Upper lobe of right lung (tissue), 1 donor: Measurements from ENCODE around the gene RHBDD2. TPM values are rescaled to one million over a fixed set of nuclear protein-coding genes. Genes with fewer than 3 reads are reported as not detected.
"Not testable (repeated sequence)": the region's sequence is repeated elsewhere in the genome, so short reads cannot be mapped to it uniquely, and the experiment has no call there.

Experiments
- ATAC-seq: fragments of 200-7000 bp; cut with Tn5 transposase; one replicate; pipeline ENCODE4 v1.9.1; 2020; ENCODE audit warnings: mild to moderate bottlenecking, moderate library complexity
- DNase-seq: peaks from one replicate; pipeline ENCODE4 v3.0.0-alpha.2; 2020
- H3K27ac ChIP-seq: fragments of 200-600 bp; one replicate; pipeline ENCODE4 v1.8.0; 2022
- H3K27me3 ChIP-seq: fragments of 200-600 bp; one replicate; pipeline ENCODE4 v1.8.0; 2022; ENCODE audit warnings: mild to moderate bottlenecking
- H3K36me3 ChIP-seq: fragments of 200-600 bp; one replicate; pipeline ENCODE4 v1.8.0; 2022
- H3K4me1 ChIP-seq: fragments of 200-600 bp; one replicate; pipeline ENCODE4 v1.8.0; 2022
- H3K4me3 ChIP-seq: fragments of 200-600 bp; one replicate; pipeline ENCODE4 v1.8.0; 2022; ENCODE audit warnings: mild to moderate bottlenecking
- H3K9me3 ChIP-seq: fragments of 200-600 bp; one replicate; pipeline ENCODE4 v1.8.0; 2022
- CTCF ChIP-seq: fragments of 200-600 bp; IDR thresholded peaks from one replicate; pipeline ENCODE4 v1.8.0; 2022; ENCODE audit warnings: antibody characterized with exemption
- intact Hi-C: fragments of 100-400 bp; cut with DNase I; formaldehyde crosslinking; loops from one replicate; pipeline ENCODE4 v1.11.0; 2022
- total RNA-seq: library from RNA; stranded (reverse); fragmentation: NEBNext Ultra II Directional; extraction: Animal tissue kit (Norgen Biotek cat#: 25700); gene quantifications from one replicate; pipeline ENCODE4 v1.2.1, GENCODE V29; 2021
- donor health status: DM: no; HTN: yes; CAD: no; lungs with severe emphysema.

The RHBDD2 gene
- total RNA-seq, 1 donor from 2014 or later: 68.6 TPM

GRCh38 chr7:75861636-75862035, 17.2 kb upstream of the RHBDD2 start:
- Histone ChIP-seq H3K4me3 (no peak overlapping the region), H3K9me3 (no peaks in the 10 kb centered on the region), H3K27me3 (no peaks in the 10 kb centered on the region), H3K36me3 (no peaks in the 10 kb centered on the region), H3K27ac (peak overlapping the region; percentile 42), H3K4me1 (peaks cover 14% of the 10 kb centered on the region)
- TF ChIP-seq CTCF: no peak
- intact Hi-C loops: no loop called here
- peak; percentile 74 for ATAC-seq
- DNase-seq: no peak

GRCh38 chr7:75864251-75864650, 14.6 kb upstream of the RHBDD2 start:
- intact Hi-C loops, H3K4me3 ChIP-seq, H3K36me3 ChIP-seq, DNase-seq, H3K27ac ChIP-seq, H3K9me3 ChIP-seq, ATAC-seq, H3K27me3 ChIP-seq: not testable (repeated sequence)
- peaks cover 13% of the 10 kb centered on the region for H3K4me1 ChIP-seq

GRCh38 chr7:75866114-75866488, 12.7 kb upstream of the RHBDD2 start:
- Histone ChIP-seq H3K4me1 (peaks cover 11% of the 10 kb centered on the region), H3K4me3 (no peak overlapping the region), H3K36me3 (no peaks in the 10 kb centered on the region), H3K9me3 (no peaks in the 10 kb centered on the region), H3K27me3 (no peaks in the 10 kb centered on the region), H3K27ac (no peak overlapping the region)
- no peak for TF ChIP-seq CTCF
- intact Hi-C loops: loop anchor here (5.0 kb wide), 1 partner anchor 156 kb away; no protein-coding TSS in a partner anchor
- DNase-seq: no peak
- ATAC-seq: peak; percentile 32

- DNase-seq: peak; percentile 75
- no peak overlapping the region for H3K27ac ChIP-seq
- peak; percentile 96 for ATAC-seq
- H3K4me3 ChIP-seq: no peak overlapping the region
- peak; percentile 93 for TF ChIP-seq CTCF
- no peaks in the 10 kb centered on the region for H3K36me3 ChIP-seq
- no peaks in the 10 kb centered on the region for H3K27me3 ChIP-seq
- peaks cover 11% of the 10 kb centered on the region for H3K4me1 ChIP-seq
- H3K9me3 ChIP-seq: no peaks in the 10 kb centered on the region
- intact Hi-C loops: loop anchor here (5.0 kb wide), 1 partner anchor 156 kb away; no protein-coding TSS in a partner anchor
Measured at GRCh38 chr7:75866489-75867389, 12.1 kb upstream of the RHBDD2 start.

- DNase-seq (no peak), ATAC-seq (no peak)
- intact Hi-C loops: loop anchor here (5.0 kb wide), 1 partner anchor 155 kb away; no protein-coding TSS in a partner anchor
- no peaks in the 10 kb centered on the region for H3K27me3 ChIP-seq
- no peaks in the 10 kb centered on the region for H3K36me3 ChIP-seq
- no peak overlapping the region for H3K27ac ChIP-seq
- no peaks in the 10 kb centered on the region for H3K9me3 ChIP-seq
- no peak for TF ChIP-seq CTCF
- no peak overlapping the region for H3K4me3 ChIP-seq
- H3K4me1 ChIP-seq: peaks cover 13% of the 10 kb centered on the region
Measured at GRCh38 chr7:75867390-75867717, 11.5 kb upstream of the RHBDD2 start.

GRCh38 chr7:75868153-75868552, 10.7 kb upstream of the RHBDD2 start:
- Histone ChIP-seq H3K4me1 (peaks cover 13% of the 10 kb centered on the region), H3K4me3 (no peak overlapping the region), H3K27me3 (no peaks in the 10 kb centered on the region), H3K36me3 (no peaks in the 10 kb centered on the region), H3K27ac (no peak overlapping the region), H3K9me3 (no peaks in the 10 kb centered on the region)
- ATAC-seq (no peak), DNase-seq (no peak)
- TF ChIP-seq CTCF: no peak
- intact Hi-C loops: loop anchor here (5.0 kb wide), 1 partner anchor 154 kb away; no protein-coding TSS in a partner anchor
